Right lobe of liver (tissue), 6 donors: ENCODE data around the gene ANKRD37. TPM values are rescaled to one million over a fixed set of nuclear protein-coding genes. Genes with fewer than 3 reads are reported as not detected.

Source experiments
- ATAC-seq, 4 donors: fragments of 200-7000 bp; cut with Tn5 transposase; one replicate each; pipeline ENCODE4 v1.9.1; 2020; ENCODE audit warnings: mild to moderate bottlenecking in 4 of 4, moderate library complexity in 4 of 4
- DNase-seq, 3 donors: peaks; one replicate each; pipeline ENCODE4 v3.0.0-alpha.2; 2020
- H3K27ac ChIP-seq, 3 donors: fragments of 200-600 bp; one replicate each; pipeline ENCODE4 v1.8.0; 2022
- H3K27me3 ChIP-seq, 2 donors: fragments of 200-600 bp; one replicate each; pipeline ENCODE4 v1.8.0; 2022
- H3K36me3 ChIP-seq, 4 donors: fragments of 200-600 bp; sonication (generic) in 1 of 4; one replicate each; pipeline versions ENCODE4 v1.5.1 to v1.8.0; 2017 to 2022; ENCODE audit warnings: control low read depth in 1 of 4
- H3K4me1 ChIP-seq, 4 donors: fragments of 200-600 bp; sonication (generic) in 1 of 4; one replicate each; pipeline versions ENCODE4 v1.5.1 to v1.8.0; 2017 to 2022; ENCODE audit warnings: control low read depth in 1 of 4
- H3K4me3 ChIP-seq, 3 donors: fragments of 200-600 bp; one replicate each; pipeline ENCODE4 v1.8.0; 2022
- H3K9me3 ChIP-seq, 4 donors: fragments of 200-600 bp; sonication (generic) in 1 of 4; one replicate each; pipeline versions ENCODE4 v1.5.1 to v1.8.0; 2017 to 2022; ENCODE audit warnings: control low read depth in 1 of 4
- POLR2A ChIP-seq: fragments of 450-650 bp; IDR thresholded peaks from one replicate; pipeline ENCODE4 v1.6.1; 2017; ENCODE audit warnings: antibody characterized with exemption, mild to moderate bottlenecking
- WGBS: methylation state at CpG from one replicate; pipeline ENCODE4 v1.1.6; 2018; ENCODE audit warnings: low coverage, low lambda C conversion rate; ENCODE audit not compliant: insufficient coverage; ENCODE audit errors: missing lambda C conversion rate; 5-methylcytosine and 5-hydroxymethylcytosine counted together
- intact Hi-C, 2 donors: fragments of 100-400 bp; cut with DNase I; formaldehyde crosslinking; loops; one replicate each; pipeline versions ENCODE4 v1.11.2 to v1.14.1; 2022
- total RNA-seq, 6 experiments: library from RNA; depleted of rRNA in 2 of 6; stranded (reverse); fragments of >200 nt in 2 of 6; fragmentation: NEBNext Ultra II Directional in 3 of 6; extraction: Animal tissue kit (Norgen Biotek cat#: 25700) in 3 of 6; gene quantifications; one replicate each; pipeline versions ENCODE4 v1.1.0 to v1.2.4, GENCODE V29; 2016 to 2023
- TF ChIP-seq, protein P1 (sequence below), 4 donors: fragments of 200-600 bp in 3 of 4; fragments of 450-650 bp in 1 of 4; IDR thresholded peaks; one replicate each; pipeline versions ENCODE4 v1.5.1 to v1.8.0; 2016 to 2022; ENCODE audit warnings: antibody characterized with exemption in 4 of 4, mild to moderate bottlenecking in 2 of 4
- donor health status: DM: no; HTN: yes; CAD: no.
- donor health status: DM: no; HTN: no; CAD: no.
- donor health status: DM: no; HTN: no; CAD: no.
- donor health status: DM: no; HTN: yes; CAD: no.
- donor health status: DM: no; HTN: yes; CAD: no.

Gene ANKRD37
- total RNA-seq, 6 experiments from 2014 or later = 3.9 to 19.0 (median 6.0) TPM

DNA sequence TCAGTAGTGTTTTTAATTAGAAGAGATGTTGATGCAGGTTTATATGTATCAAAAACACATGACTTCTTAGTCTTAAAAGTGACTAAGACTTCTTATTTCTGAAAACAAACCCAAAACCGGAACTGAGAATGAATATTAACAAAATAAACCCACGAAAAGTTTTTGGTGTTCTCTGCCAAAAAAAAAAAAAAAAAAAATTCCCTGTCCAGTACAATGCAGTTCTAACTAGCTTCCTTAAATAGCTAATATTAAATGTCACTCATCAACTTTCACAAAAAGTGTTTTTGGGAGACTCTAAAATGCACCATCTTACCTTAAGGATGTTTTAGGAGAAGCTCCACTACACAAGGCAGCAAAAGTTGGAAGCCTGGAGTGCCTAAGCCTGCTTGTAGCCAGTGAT lies 2.0 kb downstream of the ANKRD37 start:
- H3K4me1 ChIP-seq = peaks cover 0 to 8% (median 4%) of the 10 kb centered on the region in 4 donors
- ATAC-seq (no peak), DNase-seq (no peak)
- H3K4me3 ChIP-seq = no peak overlapping the region
- peak overlapping the region in 1 of 3 donors; percentile 100 for H3K27ac ChIP-seq
- intact Hi-C loops = loop anchor here in 1 of 2 donors (10.0 kb wide), 1 partner anchor 194 kb away; the partner anchor contains the start of genes CFAP97 and SNX25
- TF ChIP-seq, protein P1, sequence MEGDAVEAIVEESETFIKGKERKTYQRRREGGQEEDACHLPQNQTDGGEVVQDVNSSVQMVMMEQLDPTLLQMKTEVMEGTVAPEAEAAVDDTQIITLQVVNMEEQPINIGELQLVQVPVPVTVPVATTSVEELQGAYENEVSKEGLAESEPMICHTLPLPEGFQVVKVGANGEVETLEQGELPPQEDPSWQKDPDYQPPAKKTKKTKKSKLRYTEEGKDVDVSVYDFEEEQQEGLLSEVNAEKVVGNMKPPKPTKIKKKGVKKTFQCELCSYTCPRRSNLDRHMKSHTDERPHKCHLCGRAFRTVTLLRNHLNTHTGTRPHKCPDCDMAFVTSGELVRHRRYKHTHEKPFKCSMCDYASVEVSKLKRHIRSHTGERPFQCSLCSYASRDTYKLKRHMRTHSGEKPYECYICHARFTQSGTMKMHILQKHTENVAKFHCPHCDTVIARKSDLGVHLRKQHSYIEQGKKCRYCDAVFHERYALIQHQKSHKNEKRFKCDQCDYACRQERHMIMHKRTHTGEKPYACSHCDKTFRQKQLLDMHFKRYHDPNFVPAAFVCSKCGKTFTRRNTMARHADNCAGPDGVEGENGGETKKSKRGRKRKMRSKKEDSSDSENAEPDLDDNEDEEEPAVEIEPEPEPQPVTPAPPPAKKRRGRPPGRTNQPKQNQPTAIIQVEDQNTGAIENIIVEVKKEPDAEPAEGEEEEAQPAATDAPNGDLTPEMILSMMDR (IDR thresholded peaks at IDR 0.05) = no peak
- TF ChIP-seq POLR2A = no peak
- H3K9me3 ChIP-seq = no peaks in the 10 kb centered on the region
- peaks cover 0 to 36% (median 7%) of the 10 kb centered on the region in 4 donors for H3K36me3 ChIP-seq
- WGBS = 56% methylated on average over 2 of the region's 2 CpGs
- H3K27me3 ChIP-seq = no peaks in the 10 kb centered on the region

DNA sequence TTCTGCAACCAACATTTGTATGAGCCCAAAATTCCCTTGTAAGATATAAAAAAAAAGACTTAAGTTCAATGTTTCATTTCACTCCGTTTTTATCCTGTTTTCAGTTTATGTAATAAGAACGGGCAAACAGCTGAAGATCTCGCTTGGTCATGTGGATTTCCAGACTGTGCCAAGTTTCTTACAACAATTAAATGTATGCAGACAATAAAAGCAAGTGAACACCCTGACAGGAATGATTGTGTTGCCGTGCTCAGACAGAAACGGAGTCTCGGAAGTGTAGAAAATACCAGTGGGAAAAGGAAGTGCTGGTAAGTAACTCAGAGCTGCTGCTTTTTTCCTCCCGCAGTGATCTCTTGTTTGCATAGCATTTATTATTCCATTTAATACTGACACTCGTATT lies 2.8 kb downstream of the ANKRD37 start:
- 76% methylated on average over 8 of the region's 8 CpGs for WGBS
- Histone ChIP-seq H3K4me1 (peaks cover 0 to 8% (median 4%) of the 10 kb centered on the region in 4 donors), H3K27ac (no peak overlapping the region), H3K9me3 (no peaks in the 10 kb centered on the region), H3K27me3 (no peaks in the 10 kb centered on the region), H3K4me3 (no peak overlapping the region), H3K36me3 (peaks cover 0 to 36% (median 7%) of the 10 kb centered on the region in 4 donors)
- TF ChIP-seq, protein P1 (IDR thresholded peaks at IDR 0.05) = no peak
- no peak for TF ChIP-seq POLR2A
- intact Hi-C loops = loop anchor here in 1 of 2 donors (10.0 kb wide), 1 partner anchor 195 kb away; the partner anchor contains the start of genes CFAP97 and SNX25
- ATAC-seq (no peak), DNase-seq (no peak)

DNA sequence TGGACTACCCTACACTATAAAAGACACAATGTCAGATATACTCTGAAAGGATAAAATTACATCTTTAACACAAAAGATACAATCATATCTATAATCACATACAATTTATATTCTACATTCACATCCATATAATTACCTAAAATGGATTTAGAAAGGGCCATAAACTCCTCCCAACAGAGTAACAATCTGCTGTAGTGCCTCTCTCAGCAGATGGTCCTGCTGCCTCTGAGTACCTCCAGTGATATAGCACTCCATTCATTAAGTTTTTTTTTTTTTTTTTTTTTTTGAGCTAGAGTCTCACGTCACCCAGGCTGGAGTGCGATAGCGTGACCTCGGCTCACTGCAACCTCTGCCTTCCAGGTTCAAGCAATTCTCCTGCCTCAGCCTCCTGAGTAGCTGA lies 7.4 kb downstream of the ANKRD37 start:
- no peaks in the 10 kb centered on the region for H3K9me3 ChIP-seq
- DNase-seq (no peak), ATAC-seq (no peak)
- no peak overlapping the region for H3K27ac ChIP-seq
- H3K36me3 ChIP-seq = peaks cover 0 to 50% (median 12%) of the 10 kb centered on the region in 4 donors
- H3K27me3 ChIP-seq = no peaks in the 10 kb centered on the region
- intact Hi-C loops = no loop called here
- H3K4me3 ChIP-seq = no peak overlapping the region
- TF ChIP-seq, protein P1 (IDR thresholded peaks at IDR 0.05) = no peak
- TF ChIP-seq POLR2A = no peak
- WGBS = 88% methylated on average over 4 of the region's 4 CpGs
- no peaks in the 10 kb centered on the region for H3K4me1 ChIP-seq

DNA sequence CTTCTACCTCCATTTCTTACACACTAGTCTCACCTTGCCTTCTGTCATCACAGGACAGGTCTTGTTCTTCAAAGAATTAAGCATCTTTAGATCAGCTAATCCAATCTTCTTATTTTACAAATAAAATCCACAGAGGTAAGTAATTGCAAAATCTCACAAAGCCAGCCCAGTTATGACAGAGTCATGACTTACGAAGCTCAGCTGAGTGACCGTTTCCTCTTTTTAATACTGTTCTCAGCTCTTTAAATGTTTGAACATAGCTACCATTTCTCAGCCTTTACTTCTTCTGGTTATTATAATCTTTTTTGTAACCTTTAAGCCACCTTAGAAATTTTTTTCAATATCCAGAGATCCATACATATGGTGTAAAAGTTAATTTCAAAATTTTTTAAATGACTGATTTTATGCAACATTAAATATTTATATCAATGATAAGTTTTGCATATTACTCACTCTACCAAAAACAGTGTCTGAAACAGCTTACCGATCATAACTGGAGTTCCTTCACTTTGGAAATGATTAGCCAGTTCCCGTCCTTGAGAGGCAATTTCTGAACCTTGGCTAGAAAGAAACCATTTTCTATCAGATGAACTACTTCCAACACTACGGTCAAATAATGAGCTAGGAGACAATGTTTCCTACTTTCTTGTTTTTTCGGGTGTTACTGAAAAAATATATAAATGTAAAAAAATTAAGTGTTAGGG lies 8.8 kb downstream of the ANKRD37 start:
- Histone ChIP-seq H3K27ac (no peak overlapping the region), H3K36me3 (peaks cover 0 to 36% (median 7%) of the 10 kb centered on the region in 4 donors), H3K27me3 (no peaks in the 10 kb centered on the region), H3K4me1 (no peaks in the 10 kb centered on the region), H3K9me3 (no peaks in the 10 kb centered on the region), H3K4me3 (no peak overlapping the region)
- no peak for TF ChIP-seq POLR2A
- TF ChIP-seq, protein P1 (IDR thresholded peaks at IDR 0.05) = no peak
- intact Hi-C loops = no loop called here
- 78% methylated on average over 6 of the region's 6 CpGs for WGBS
- DNase-seq = no peak
- peak in 2 of 4 donors; percentile 43 to 58 for ATAC-seq
